Left lobe of liver (tissue), 2 donors: ENCODE results near the gene POLR1B. TPM values are rescaled to one million over a fixed set of nuclear protein-coding genes. Genes with fewer than 3 reads are reported as not detected.

Experiments
- ATAC-seq: fragments of 200-7000 bp; cut with Tn5 transposase; one replicate; pipeline ENCODE4 v1.9.1; 2020; ENCODE audit warnings: mild to moderate bottlenecking, moderate library complexity
- DNase-seq: peaks from one replicate; pipeline ENCODE4 v3.0.0-alpha.2; 2020; ENCODE audit warnings: low spot score
- total RNA-seq: library from RNA; stranded (reverse); gene quantifications from one replicate; pipeline ENCODE4 v1.2.1, GENCODE V29; 2021
- donor health status: DM: no; HTN: no; CAD: no; lungs with moderate emphysema.
- donor health status: DM: no; HTN: yes; CAD: no.

Gene POLR1B
- total RNA-seq, 1 donor from 2014 or later: 16.2 TPM

- peak; percentile 92 for ATAC-seq
- peak; percentile 64 for DNase-seq
Measured at GRCh38 chr2:112626604-112627059, 84.4 kb downstream of the POLR1B start.

Other genes with a start within 250 kb of the POLR1B start
- 6.7 TPM for gene RGPD8, start 108.8 kb upstream of the POLR1B start, total RNA-seq
- 16.4 TPM for gene TTL, start 60.3 kb upstream of the POLR1B start, total RNA-seq
- 21.2 TPM for gene CHCHD5, start 42.1 kb downstream of the POLR1B start, total RNA-seq
- gene SLC20A1, start 103.5 kb downstream of the POLR1B start, total RNA-seq: 12.9 TPM
- not detected for gene NT5DC4, start 178.6 kb downstream of the POLR1B start, total RNA-seq
- gene CKAP2L, start 222.1 kb downstream of the POLR1B start, total RNA-seq: 0.08 TPM
- not detected for gene IL1A, start 242.0 kb downstream of the POLR1B start, total RNA-seq